HCT116 (cell line): ENCODE measurements around the gene CHRNA4. TPM values are rescaled to one million over a fixed set of nuclear protein-coding genes. Genes with fewer than 3 reads are reported as not detected.

Experiments
- ATAC-seq: fragments of 200-7000 bp; cut with Tn5 transposase; 2 replicates; pipeline ENCODE4 v1.9.1; 2020; ENCODE audit warnings: mild to moderate bottlenecking, moderate library complexity
- BruUV-seq: library from RNA; stranded (reverse); fragments of 400-500 nt; replicated peaks from 2 replicates; lab custom pipeline; 2021; lab: Mats Ljungman, UMichigan
- CTCF ChIA-PET: fragments of 300-600 bp; sonication (Branson Sonifier 250); formaldehyde crosslinking; loops from one replicate; lab custom pipeline; 2021; ENCODE audit warnings: antibody characterized with exemption; lab: Charles Lee
- POLR2A ChIA-PET: fragments of 300-600, 350-600 bp; sonication (Branson Sonifier 250); formaldehyde crosslinking; loops from one replicate; lab custom pipeline; 2021; ENCODE audit warnings: antibody characterized with exemption; lab: Charles Lee
- RAD21 ChIA-PET, 2 experiments: fragments of 300-600 bp; sonication (Branson Sonifier 250); formaldehyde crosslinking; loops; one replicate each; lab custom pipeline; 2023; ENCODE audit warnings: low total read pairs in 2 of 2; ENCODE audit not compliant: uncharacterized antibody in 2 of 2, unreplicated experiment in 2 of 2, low non-redundant PET in 1 of 2; lab: Charles Lee
- DNase-seq: peaks from one replicate; pipeline ENCODE4 v3.0.0-alpha.2; 2010; ENCODE audit warnings: low read depth, low spot score
- H2AFZ ChIP-seq: fragments of 200-600 bp; shearing (Covaris generic), sonication (generic); 2 replicates; pipeline ENCODE4 v1.6.1; 2017; ENCODE audit warnings: low read depth, mixed run types, mixed read lengths, antibody characterized with exemption, low read length; ENCODE audit not compliant: poor library complexity, severe bottlenecking
- H3K27ac ChIP-seq: 2 replicates; pipeline ENCODE4 v1.5.1; 2012; ENCODE audit warnings: low read depth, low read length
- H3K27me3 ChIP-seq: fragments of 200-600 bp; sonication (generic); 2 replicates; pipeline ENCODE4 v1.6.1; 2016; ENCODE audit warnings: mixed run types, low read length, mixed read lengths; ENCODE audit not compliant: insufficient read depth
- H3K36me3 ChIP-seq, 2 experiments: fragments of 200-500 bp in 1 of 2; fragments of 200-600 bp in 1 of 2; sonication (Bioruptor generic) in 1 of 2; sonication (generic) in 1 of 2; 2 replicates each; pipeline versions ENCODE4 v1.5.1 to v1.6.1; 2014 to 2016; ENCODE audit warnings: low read length in 2 of 2, inconsistent platforms in 1 of 2, mixed read lengths in 1 of 2, mixed run types in 1 of 2; ENCODE audit not compliant: insufficient read depth in 2 of 2, control insufficient read depth in 1 of 2
- H3K4me1 ChIP-seq, 2 experiments: fragments of 200-600 bp in 1 of 2; sonication (generic) in 1 of 2; 2 replicates each; pipeline versions ENCODE4 v1.5.1 to v1.6.1; 2012 to 2017; ENCODE audit warnings: low read length in 2 of 2, inconsistent platforms in 1 of 2, mild to moderate bottlenecking in 1 of 2, mixed read lengths in 1 of 2, mixed run types in 1 of 2, moderate library complexity in 1 of 2; ENCODE audit not compliant: insufficient read depth in 2 of 2, control insufficient read depth in 1 of 2
- H3K4me2 ChIP-seq: fragments of 200-600 bp; sonication (generic); 2 replicates; pipeline ENCODE4 v1.6.1; 2017; ENCODE audit warnings: mixed run types, low read length, mixed read lengths
- H3K4me3 ChIP-seq, 2 experiments: fragments of 200-600 bp in 1 of 2; sonication (generic) in 1 of 2; replicated peaks in 1 of 2; 2 replicates each; pipeline ENCODE4 v1.5.1; 2011 to 2016; ENCODE audit warnings: low read length in 2 of 2, control low read depth in 1 of 2, low read depth in 1 of 2, mild to moderate bottlenecking in 1 of 2, mixed read lengths in 1 of 2, mixed run types in 1 of 2
- H3K79me2 ChIP-seq: fragments of 200-600 bp; sonication (generic); 2 replicates; pipeline ENCODE4 v1.6.1; 2017; ENCODE audit warnings: mild to moderate bottlenecking, mixed run types, low read length, moderate library complexity, mixed read lengths; ENCODE audit not compliant: insufficient read depth
- H3K9ac ChIP-seq: fragments of 200-600 bp; sonication (generic); 2 replicates; pipeline ENCODE4 v1.6.1; 2016; ENCODE audit warnings: low read length, mixed read lengths
- H3K9me2 ChIP-seq: fragments of 200-600 bp; sonication (generic), shearing (Covaris generic); 2 replicates; pipeline ENCODE4 v1.6.1; 2017; ENCODE audit warnings: mixed run types, mild to moderate bottlenecking, moderate library complexity; ENCODE audit not compliant: insufficient read depth
- H3K9me3 ChIP-seq, 2 experiments: fragments of 200-500 bp in 1 of 2; fragments of 200-600 bp in 1 of 2; sonication (Bioruptor generic) in 1 of 2; sonication (generic) in 1 of 2; 2 replicates each; pipeline ENCODE4 v1.6.1; 2014 to 2017; ENCODE audit warnings: low read length in 2 of 2, mixed read lengths in 2 of 2, inconsistent platforms in 1 of 2, low read depth in 1 of 2, mild to moderate bottlenecking in 1 of 2, mixed run types in 1 of 2, moderate library complexity in 1 of 2; ENCODE audit not compliant: control insufficient read depth in 1 of 2, insufficient read depth in 1 of 2
- H4K20me1 ChIP-seq: fragments of 200-600 bp; sonication (generic), shearing (Covaris generic); 2 replicates; pipeline ENCODE4 v1.6.1; 2017; ENCODE audit warnings: mixed run types, mild to moderate bottlenecking, moderate library complexity; ENCODE audit not compliant: insufficient read depth
- EZH2 ChIP-seq: fragments of 200-600 bp; sonication (generic); IDR thresholded peaks from 2 replicates; pipeline ENCODE4 v1.6.1; 2017; ENCODE audit warnings: antibody characterized with exemption, mixed run types
- EZH2phosphoT487 ChIP-seq: fragments of 200-600 bp; IDR thresholded peaks from 2 replicates; pipeline ENCODE4 v1.6.1; 2018; ENCODE audit warnings: antibody characterized with exemption, borderline replicate concordance
- FOSL1 ChIP-seq: IDR thresholded peaks from 2 replicates; pipeline ENCODE4 v1.6.1; 2012; ENCODE audit warnings: low read depth
- JUND ChIP-seq: IDR thresholded peaks from 2 replicates; pipeline ENCODE4 v1.6.1; 2012
- POLR2A ChIP-seq: IDR thresholded peaks from 2 replicates; pipeline ENCODE4 v1.7.0; 2011; ENCODE audit warnings: borderline replicate concordance; ENCODE audit not compliant: insufficient read depth, insufficient read length; ENCODE audit errors: extremely low read depth
- POLR2AphosphoS5 ChIP-seq: IDR thresholded peaks from 2 replicates; pipeline ENCODE4 v1.6.1; 2011; ENCODE audit warnings: mild to moderate bottlenecking, low read depth, low read length, moderate library complexity
- RAD21 ChIP-seq: IDR thresholded peaks from 2 replicates; pipeline ENCODE4 v1.6.1; 2012; ENCODE audit warnings: low read depth, mild to moderate bottlenecking
- SRF ChIP-seq: IDR thresholded peaks from 2 replicates; pipeline ENCODE4 v1.6.1; 2012; ENCODE audit warnings: low read depth
- TCF7L2 ChIP-seq: IDR thresholded peaks from 2 replicates; pipeline ENCODE4 v1.7.0; 2011; ENCODE audit warnings: borderline replicate concordance, inconsistent platforms; ENCODE audit not compliant: insufficient read depth, insufficient read length; ENCODE audit errors: extremely low read depth
- ZFX ChIP-seq: fragments of 450-650 bp; IDR thresholded peaks from 2 replicates; pipeline ENCODE4 v1.6.1; 2017
- intact Hi-C: fragments of 100-400 bp; cut with micrococcal nuclease; formaldehyde crosslinking; loops from 2 replicates; pipeline ENCODE4 v1.10.0; 2022
- total RNA-seq: library from RNA; stranded (reverse); gene quantifications from one replicate; pipeline ENCODE4 v1.2.1, GENCODE V29; 2021; ENCODE audit not compliant: unreplicated experiment
- TF ChIP-seq, protein P1 (sequence below): IDR thresholded peaks from 2 replicates; pipeline ENCODE4 v1.6.1; 2012; ENCODE audit warnings: low read depth
- TF ChIP-seq, protein P2 (sequence below), 3 experiments: fragments of 200-600 bp in 1 of 3; sonication (generic) in 1 of 3; IDR thresholded peaks in 2 of 3; conservative IDR thresholded peaks in 1 of 3; 2 replicates each; pipeline ENCODE4 v1.5.1; 2012 to 2017; ENCODE audit warnings: low read depth in 2 of 3, low read length in 2 of 3, antibody characterized with exemption in 1 of 3, borderline replicate concordance in 1 of 3, control low read depth in 1 of 3, mild to moderate bottlenecking in 1 of 3, mixed read lengths in 1 of 3, mixed run types in 1 of 3, moderate library complexity in 1 of 3; ENCODE audit not compliant: insufficient read depth in 1 of 3
- TF ChIP-seq, protein P3 (sequence below): IDR thresholded peaks from 2 replicates; pipeline ENCODE4 v1.6.1; 2011; ENCODE audit warnings: mild to moderate bottlenecking, low read length, moderate library complexity; ENCODE audit not compliant: insufficient replicate concordance; ENCODE audit errors: extremely low read depth
- TF ChIP-seq, protein P4 (sequence below): IDR thresholded peaks from 2 replicates; pipeline ENCODE4 v1.6.1; 2012

The CHRNA4 gene
- total RNA-seq, 1 experiment from 2014 or later = not detected

DNA sequence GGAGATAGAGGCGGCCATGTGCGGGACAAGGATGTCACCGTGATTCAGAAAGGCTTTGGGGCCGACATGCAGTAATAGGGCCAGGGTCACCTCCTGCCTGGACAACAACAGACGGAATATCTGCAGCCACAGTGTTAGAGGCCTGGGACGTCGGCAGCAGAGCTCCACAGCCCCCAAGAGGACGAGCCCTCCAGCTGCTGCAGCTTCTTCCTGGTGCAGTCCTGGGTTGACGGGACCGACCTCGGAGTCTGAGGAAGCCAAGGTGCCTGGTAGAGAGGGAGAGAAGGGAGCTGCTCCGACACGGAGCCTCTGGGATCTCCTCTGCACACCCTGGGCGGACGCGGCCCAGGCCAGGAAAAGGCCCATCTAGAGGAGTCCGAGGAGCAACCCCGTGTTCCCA is 23.2 kb upstream of the CHRNA4 start (continued):
- TF ChIP-seq, protein P1, sequence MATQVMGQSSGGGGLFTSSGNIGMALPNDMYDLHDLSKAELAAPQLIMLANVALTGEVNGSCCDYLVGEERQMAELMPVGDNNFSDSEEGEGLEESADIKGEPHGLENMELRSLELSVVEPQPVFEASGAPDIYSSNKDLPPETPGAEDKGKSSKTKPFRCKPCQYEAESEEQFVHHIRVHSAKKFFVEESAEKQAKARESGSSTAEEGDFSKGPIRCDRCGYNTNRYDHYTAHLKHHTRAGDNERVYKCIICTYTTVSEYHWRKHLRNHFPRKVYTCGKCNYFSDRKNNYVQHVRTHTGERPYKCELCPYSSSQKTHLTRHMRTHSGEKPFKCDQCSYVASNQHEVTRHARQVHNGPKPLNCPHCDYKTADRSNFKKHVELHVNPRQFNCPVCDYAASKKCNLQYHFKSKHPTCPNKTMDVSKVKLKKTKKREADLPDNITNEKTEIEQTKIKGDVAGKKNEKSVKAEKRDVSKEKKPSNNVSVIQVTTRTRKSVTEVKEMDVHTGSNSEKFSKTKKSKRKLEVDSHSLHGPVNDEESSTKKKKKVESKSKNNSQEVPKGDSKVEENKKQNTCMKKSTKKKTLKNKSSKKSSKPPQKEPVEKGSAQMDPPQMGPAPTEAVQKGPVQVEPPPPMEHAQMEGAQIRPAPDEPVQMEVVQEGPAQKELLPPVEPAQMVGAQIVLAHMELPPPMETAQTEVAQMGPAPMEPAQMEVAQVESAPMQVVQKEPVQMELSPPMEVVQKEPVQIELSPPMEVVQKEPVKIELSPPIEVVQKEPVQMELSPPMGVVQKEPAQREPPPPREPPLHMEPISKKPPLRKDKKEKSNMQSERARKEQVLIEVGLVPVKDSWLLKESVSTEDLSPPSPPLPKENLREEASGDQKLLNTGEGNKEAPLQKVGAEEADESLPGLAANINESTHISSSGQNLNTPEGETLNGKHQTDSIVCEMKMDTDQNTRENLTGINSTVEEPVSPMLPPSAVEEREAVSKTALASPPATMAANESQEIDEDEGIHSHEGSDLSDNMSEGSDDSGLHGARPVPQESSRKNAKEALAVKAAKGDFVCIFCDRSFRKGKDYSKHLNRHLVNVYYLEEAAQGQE = no peak

DNA sequence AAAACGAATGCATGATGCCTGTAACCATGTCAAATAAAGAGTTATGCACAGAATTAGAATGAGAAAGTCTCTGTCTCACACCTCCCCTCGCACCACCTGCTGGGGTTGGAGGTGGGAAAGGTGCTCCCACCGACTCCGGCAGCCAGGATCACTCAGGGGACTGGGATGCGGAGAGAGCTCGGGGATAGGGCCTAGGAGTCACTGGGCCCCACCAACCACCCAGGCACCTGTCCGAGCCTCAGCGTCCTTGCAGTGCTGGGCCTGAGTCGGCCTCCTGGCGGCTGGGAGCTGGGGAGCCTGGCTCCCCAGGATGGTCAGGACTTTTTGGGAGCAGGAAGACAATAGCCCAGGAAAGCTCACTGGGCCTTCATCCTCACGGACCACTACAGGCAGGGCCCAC is 22.4 kb upstream of the CHRNA4 start:
- no peak overlapping the region for H3K9ac ChIP-seq
- ChIA-PET CTCF (no interaction called here), RAD21 (no interaction called here), POLR2A (no interaction called here)
- no peaks in the 10 kb centered on the region for H3K9me2 ChIP-seq
- no peak overlapping the region for H2AFZ ChIP-seq
- no peak overlapping the region for H3K27ac ChIP-seq
- no TSS peak for BruUV-seq
- intact Hi-C loops = no loop called here
- no peak overlapping the region for H3K4me3 ChIP-seq
- H3K79me2 ChIP-seq = no peaks in the 10 kb centered on the region
- no peaks in the 10 kb centered on the region for H4K20me1 ChIP-seq
- no peaks in the 10 kb centered on the region for H3K27me3 ChIP-seq
- H3K36me3 ChIP-seq = no peaks in the 10 kb centered on the region
- H3K4me1 ChIP-seq = no peaks in the 10 kb centered on the region
- DNase-seq = no peak
- no peak overlapping the region for H3K4me2 ChIP-seq
- no peak for ATAC-seq
- peaks cover 14 to 29% of the 10 kb centered on the region in 2 experiments; a peak in 2 of 4 replicates for H3K9me3 ChIP-seq
- TF ChIP-seq SRF (no peak), JUND (no peak), ZFX (no peak), TCF7L2 (no peak), FOSL1 (no peak), POLR2A (no peak), RAD21 (no peak), POLR2AphosphoS5 (no peak), EZH2phosphoT487 (no peak), EZH2 (no peak)
- TF ChIP-seq, protein P2, sequence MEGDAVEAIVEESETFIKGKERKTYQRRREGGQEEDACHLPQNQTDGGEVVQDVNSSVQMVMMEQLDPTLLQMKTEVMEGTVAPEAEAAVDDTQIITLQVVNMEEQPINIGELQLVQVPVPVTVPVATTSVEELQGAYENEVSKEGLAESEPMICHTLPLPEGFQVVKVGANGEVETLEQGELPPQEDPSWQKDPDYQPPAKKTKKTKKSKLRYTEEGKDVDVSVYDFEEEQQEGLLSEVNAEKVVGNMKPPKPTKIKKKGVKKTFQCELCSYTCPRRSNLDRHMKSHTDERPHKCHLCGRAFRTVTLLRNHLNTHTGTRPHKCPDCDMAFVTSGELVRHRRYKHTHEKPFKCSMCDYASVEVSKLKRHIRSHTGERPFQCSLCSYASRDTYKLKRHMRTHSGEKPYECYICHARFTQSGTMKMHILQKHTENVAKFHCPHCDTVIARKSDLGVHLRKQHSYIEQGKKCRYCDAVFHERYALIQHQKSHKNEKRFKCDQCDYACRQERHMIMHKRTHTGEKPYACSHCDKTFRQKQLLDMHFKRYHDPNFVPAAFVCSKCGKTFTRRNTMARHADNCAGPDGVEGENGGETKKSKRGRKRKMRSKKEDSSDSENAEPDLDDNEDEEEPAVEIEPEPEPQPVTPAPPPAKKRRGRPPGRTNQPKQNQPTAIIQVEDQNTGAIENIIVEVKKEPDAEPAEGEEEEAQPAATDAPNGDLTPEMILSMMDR (IDR thresholded peaks at IDR 0.05 in 2 of 3, conservative IDR thresholded peaks at IDR 0.05 in 1 of 3; ENCODE audit: borderline replicate concordance in 1 of 3, insufficient read depth in 1 of 3, low read depth in 2 of 3, low read length in 2 of 3) = no peak
- TF ChIP-seq, protein P3, sequence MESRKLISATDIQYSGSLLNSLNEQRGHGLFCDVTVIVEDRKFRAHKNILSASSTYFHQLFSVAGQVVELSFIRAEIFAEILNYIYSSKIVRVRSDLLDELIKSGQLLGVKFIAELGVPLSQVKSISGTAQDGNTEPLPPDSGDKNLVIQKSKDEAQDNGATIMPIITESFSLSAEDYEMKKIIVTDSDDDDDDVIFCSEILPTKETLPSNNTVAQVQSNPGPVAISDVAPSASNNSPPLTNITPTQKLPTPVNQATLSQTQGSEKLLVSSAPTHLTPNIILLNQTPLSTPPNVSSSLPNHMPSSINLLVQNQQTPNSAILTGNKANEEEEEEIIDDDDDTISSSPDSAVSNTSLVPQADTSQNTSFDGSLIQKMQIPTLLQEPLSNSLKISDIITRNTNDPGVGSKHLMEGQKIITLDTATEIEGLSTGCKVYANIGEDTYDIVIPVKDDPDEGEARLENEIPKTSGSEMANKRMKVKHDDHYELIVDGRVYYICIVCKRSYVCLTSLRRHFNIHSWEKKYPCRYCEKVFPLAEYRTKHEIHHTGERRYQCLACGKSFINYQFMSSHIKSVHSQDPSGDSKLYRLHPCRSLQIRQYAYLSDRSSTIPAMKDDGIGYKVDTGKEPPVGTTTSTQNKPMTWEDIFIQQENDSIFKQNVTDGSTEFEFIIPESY = no peak
- TF ChIP-seq, protein P4, sequence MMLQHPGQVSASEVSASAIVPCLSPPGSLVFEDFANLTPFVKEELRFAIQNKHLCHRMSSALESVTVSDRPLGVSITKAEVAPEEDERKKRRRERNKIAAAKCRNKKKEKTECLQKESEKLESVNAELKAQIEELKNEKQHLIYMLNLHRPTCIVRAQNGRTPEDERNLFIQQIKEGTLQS = no peak
